ENCODE results near the gene SALL3.
"Not testable (repeated sequence)": the region's sequence is repeated elsewhere in the genome, so short reads cannot be mapped to it uniquely, and the experiment has no call there.

The SALL3 gene

DNA sequence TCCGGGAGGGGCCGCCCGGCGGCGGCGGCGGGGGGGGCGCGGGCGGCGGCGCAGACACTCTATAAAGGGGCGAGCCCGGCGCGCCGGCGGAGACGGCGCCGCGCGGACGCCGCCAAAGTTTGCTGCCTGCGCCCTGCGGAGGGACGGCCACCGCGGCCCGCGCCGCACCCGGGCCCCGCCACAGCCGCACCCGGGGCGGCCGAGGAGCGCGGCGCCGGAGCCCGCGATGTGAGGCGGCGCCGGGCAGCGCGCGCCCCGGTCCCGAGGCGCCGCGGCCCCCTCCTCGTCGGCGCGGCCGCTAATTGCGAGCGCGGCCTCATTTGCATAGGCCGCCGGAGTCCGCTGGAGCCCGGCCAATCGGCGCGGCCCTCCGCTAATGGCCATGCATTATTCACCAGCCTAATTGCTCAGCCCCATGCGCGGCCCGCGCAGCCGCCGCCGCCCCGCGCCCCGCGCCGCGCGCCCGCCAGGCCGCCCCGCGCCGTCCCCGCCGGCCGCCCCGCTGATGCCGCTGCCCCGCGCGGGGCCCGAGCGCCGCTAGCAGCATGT lies at the start of gene SALL3:
TSS of gene SALL3 (plus strand) at position 89 of the 549 bp plus-strand sequence. CDS start at position 546, 457 bp downstream.
- DNase-seq = no peak

DNA sequence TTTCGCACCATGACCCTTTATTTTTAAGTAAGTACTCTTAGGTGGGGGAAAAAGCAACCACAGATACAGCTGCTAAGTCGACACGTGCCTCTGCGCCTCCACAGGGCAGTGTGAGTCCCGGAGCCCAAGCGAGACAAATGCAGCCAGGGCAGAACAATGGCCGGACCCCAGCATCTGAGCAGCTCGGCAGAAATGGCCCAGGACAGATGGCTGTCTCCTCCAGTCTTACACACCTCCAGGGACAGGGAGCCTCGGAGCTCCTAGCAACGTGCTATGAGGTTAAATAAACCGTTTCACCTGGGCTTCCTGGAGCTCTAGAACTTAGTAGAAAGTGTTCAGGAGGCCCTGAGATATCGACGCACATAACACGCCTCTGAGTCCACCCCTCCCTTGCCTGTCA lies 47.3 kb upstream of the SALL3 start:
- DNase-seq = no peak

DNA sequence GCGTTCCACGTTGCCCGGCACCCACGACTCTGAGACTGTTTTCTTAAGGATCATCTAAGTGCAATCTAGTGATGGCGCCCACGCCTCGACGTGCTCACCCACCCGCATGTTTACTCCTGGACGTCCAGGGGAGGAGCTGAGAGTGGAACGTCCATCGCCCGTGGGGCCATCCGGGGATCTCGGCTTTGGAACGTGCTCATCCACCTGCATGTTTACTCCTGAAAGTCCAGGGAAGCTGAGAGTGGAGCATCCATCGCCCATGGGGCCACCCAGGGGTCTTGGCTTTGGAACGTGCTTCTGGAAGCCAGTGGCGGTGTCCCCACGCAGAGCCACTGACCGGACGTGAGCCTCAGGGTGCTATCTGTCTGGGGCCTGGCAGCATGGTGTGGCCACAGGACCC lies 45.6 kb upstream of the SALL3 start:
- no peak for DNase-seq

GRCh38 chr18:78934551-78935225 lies 44.9 kb upstream of the SALL3 start:
- no peak for DNase-seq

DNA sequence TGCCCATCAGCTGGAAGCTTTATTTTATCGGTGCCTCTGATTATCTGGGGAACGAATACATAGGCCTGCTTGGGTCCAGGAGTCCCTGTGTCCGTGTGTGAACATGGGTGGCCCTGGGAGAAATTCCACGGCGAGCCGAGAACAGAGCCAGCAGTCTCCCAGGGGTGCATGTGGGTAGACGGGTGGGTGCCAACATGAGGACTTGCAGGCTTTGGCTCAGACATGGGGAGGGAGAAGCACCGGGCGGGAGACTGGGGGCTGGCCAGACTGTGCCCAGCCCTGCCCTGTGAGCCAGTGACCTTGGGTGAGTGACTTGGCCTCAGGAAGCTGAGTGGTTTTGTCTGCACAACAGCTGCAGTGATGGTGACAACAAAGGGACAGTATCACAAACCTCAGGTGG lies 44.2 kb upstream of the SALL3 start:
- no peak for DNase-seq

DNA sequence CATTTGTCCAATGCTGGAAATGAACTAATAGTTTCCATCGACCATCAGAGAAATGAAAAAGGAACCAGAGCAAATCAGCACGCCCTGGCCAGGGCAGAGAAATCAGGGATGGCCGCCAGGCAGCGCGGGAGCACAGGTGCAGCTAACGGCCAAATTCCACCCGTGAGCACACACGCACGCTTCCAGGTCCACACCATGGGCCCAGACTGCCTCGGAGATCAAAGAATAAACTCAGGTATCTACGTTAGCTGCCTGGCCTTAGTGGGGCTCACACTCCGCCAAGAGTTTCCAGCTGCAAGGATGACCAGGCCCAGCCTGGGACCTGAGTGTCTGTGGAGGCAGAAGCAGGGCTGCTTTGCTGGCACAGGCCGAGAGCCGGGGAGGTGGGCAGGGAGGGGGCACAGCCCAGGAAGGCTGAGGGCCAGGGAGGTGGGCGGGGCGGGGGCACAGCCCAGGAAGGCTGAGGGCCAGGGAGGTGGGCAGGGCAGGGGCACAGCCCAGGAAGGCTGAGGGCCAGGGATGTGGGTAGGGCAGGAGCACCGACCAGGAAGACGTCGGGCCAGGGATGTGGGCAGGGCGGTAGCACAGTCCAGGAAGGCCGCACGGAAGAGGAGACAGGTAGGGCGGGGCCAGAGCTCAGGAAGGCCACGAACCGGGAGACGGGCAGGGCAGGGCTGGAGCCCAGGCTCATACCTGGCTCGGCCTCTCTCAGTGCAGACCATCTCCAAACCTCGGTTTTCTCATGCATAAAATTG lies 43.2 kb upstream of the SALL3 start:
- DNase-seq = no peak

DNA sequence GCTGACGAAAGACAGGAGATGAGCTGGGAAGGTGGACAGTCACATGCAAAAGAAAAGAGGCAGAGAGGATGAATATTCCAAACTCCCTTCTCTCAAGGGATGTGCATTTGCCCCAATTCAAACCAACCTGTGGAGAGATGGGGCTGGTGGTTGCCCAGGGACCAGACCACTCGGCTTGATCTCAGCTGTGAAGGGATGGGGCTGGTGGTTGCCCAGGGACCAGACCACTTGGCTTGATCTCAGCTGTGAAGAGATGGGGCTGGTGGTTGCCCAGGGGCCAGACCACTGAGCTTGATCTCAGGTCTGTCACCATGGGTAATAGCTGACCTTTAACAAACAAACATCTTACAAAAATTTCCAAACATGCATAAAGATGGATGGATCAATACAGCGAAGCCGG lies 42.5 kb upstream of the SALL3 start:
- no peak for DNase-seq

- no peak for DNase-seq
Observed at GRCh38 chr18:78939105-78939504, 40.5 kb upstream of the SALL3 start.

DNA sequence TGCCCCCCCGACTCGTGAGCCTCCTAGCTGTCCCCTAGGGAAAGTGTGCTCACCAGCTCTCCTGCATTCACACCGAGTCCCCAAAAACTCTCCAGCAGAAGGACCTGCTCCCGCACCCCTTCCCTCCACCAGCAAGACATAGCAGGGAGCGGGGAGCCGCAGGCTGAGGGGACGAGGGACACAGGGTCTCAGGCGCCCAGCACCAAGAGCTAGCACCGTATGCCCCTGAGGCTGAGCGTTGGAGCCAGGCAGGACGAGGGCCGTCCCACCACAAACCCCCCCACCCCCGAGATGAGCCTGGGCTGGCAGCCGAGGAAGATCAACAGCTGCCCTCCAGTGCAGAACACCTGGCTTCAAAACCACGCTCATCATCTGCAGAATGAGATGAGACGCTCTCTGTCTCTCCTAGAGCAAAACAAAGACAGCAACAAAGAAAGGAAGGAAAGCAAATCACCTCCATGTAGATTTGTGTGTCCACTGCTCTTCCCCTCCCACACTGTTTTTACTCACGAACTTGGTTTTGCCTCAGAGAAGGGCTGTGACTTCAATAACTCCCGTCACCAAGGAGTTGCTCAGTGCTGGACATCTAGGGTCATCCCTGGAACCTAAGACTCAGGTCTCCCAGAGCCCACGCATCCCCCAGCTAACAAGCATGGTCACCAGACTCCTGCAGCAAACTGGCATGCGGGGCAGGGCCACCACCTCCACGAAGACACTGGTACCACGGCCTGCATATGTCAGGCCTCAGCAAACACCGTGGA lies 39.7 kb upstream of the SALL3 start:
- no peak for DNase-seq

DNA sequence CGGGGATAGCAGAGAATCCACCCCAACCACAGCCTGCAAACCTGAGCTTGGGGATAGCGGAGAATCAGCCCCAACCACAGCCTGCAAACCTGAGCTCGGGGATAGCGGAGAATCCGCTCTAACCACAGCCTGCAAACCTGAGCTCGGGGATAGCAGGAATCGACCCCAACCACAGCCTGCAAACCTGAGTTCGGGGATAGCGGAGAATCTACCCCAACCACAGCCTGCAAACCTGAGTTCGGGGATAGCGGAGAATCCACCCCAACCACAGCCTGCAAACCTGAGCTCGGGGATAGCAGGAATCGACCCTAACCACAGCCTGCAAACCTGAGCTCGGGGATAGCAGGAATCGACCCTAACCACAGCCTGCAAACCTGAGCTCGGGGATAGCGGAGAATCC lies 37.4 kb upstream of the SALL3 start:
- not testable (repeated sequence) for DNase-seq

GRCh38 chr18:78945628-78946027 lies 34.0 kb upstream of the SALL3 start:
- no peak for DNase-seq

GRCh38 chr18:78947291-78947690 lies 32.3 kb upstream of the SALL3 start:
- no peak for DNase-seq

DNA sequence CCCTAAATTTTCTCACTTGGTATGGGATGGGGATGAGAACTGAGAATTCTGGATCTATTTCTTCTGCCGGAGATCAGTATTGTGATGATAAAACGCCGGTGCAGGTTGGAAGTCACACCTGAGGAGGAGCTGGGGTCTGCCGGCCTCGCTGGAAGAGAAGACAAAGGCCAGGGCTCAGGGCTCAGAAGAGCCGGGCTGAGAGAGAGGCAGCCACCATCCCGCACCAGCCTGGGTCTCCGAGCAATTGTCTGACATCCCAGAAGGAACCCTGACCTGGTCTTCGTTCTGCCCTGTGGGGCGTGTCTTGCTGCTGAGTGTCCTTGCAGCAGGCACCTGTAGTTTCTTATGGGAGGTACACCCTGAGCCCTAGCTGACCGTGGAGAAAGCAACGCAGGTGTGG lies 31.4 kb upstream of the SALL3 start:
- DNase-seq = no peak

DNA sequence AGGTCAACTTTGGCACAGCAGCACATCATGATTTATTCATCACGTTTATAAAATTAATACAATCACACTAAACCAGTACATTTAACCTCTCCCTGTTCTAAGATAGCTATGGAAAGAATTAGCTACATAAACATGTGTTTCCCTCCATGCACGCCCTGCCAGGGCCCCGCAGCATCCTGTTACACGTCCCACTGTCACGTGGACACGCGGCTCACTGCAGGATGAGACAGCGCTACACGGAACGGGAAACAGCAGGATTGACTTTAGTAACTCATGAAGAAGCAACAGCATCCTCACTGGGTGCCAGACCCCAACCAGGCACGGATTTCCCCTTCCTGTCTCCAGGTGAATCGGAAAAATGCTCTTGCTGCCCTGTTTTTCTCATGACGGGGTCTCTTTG lies 30.9 kb upstream of the SALL3 start:
- no peak for DNase-seq

- DNase-seq = no peak
Observed at GRCh38 chr18:78949216-78949615, 30.4 kb upstream of the SALL3 start.

DNA sequence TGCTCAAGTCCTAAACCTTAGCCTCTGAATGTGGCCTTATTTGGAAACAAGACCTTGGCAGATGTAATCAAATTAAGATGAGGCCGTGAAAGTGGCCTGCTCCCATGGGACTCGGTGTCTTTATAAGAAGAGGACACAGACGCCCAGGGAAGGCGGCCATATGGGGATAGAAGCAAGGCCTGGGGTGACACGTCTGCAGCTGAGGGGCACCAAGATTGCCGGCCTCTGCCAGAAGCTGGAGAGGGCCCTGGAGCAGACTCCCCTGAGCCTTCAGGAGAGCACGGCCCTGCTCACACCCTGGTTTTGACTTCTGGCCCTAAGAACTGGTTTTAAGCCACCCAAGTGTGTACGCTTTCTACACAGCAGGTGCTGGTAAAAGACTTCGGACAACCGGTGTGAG lies 29.2 kb upstream of the SALL3 start:
- DNase-seq = no peak

DNA sequence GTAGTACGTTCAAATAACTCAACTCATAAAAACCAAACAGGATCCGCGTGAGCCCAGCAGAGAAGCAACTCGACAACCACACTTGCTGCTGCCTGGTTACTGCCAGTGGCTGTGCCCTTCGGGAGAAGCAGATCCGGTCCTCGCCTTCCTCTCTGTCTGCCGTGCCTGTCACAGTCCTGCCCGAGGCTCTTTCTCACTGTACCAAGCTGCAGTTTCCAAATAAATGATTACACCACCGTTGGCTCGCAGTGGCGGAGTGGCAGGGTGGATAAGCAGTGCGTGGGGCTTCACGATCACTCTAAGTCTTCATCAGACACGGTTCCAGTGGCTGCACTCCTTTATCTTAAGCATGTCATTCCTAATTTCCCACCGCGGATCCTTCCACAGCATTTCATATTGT lies 26.1 kb upstream of the SALL3 start:
- DNase-seq = no peak

- no peak for DNase-seq
Observed at GRCh38 chr18:78955051-78955450, 24.6 kb upstream of the SALL3 start.

- DNase-seq = no peak
Observed at GRCh38 chr18:78957140-78957539, 22.5 kb upstream of the SALL3 start.

DNA sequence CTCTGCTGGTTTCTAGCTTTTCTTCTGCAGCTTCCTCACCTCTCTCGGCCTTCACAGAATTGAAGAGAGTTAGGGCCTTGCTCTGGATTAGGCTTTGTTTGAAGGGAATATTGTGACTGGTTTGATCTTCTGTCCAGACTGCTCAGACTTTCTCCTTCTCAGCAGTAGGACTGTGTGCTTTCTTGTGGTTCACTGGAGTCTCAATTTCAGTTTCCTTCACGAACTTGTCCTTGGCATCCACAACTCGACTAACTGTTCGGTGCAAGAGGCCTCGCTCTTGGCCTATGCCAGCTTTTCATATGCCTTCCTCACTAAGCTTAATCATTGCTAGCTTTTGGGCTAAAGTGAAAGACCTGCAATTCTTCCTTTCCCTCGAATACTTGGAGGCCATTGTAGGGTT lies 18.9 kb upstream of the SALL3 start:
- DNase-seq = no peak

DNA sequence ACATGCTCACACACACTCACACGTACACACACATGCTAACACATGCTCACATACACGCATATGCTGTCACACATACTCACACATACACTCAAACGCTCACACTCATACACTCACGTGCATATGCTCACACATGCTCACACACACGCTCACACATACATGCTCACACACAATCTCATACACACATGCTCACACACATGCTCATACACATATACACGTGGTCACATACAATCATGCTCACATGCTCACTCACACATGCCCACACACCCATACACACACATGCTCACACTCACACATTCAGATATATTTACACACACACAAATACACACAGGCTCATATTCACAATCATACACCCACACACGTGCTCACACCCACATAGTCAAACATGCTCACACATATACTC lies 17.5 kb upstream of the SALL3 start:
- no peak for DNase-seq

GRCh38 chr18:78964727-78965126 lies 14.9 kb upstream of the SALL3 start:
- DNase-seq = not testable (repeated sequence)

- DNase-seq = no peak
Observed at GRCh38 chr18:78965260-78965659, 14.4 kb upstream of the SALL3 start.

Data from CD4-positive, alpha-beta T cell treated with Interleukin-15 for 1 hour (primary cell).